ENCODE data around the gene NPRL2.

GRCh38 chr3:50351323-50351697, 735 bp upstream of the NPRL2 start:
- TF ChIP-seq CTCF (IDR thresholded peaks at IDR 0.05 in 2 of 3, conservative IDR thresholded peaks at IDR 0.05 in 1 of 3; ENCODE audit: insufficient read depth in 2 of 3, low read depth in 1 of 3, low read length in 3 of 3) (no peak), POLR2AphosphoS2 (IDR thresholded peaks at IDR 0.05; ENCODE audit: low read length) (no peak), BACH1 (tag; IDR thresholded peaks at IDR 0.05) (no peak), ZBTB2 (IDR thresholded peaks at IDR 0.05) (no peak), SRSF9 (IDR thresholded peaks at IDR 0.05; ENCODE audit: borderline replicate concordance, low read depth, low read length) (no peak), YY1 (IDR thresholded peaks at IDR 0.05; ENCODE audit: borderline replicate concordance in 1 of 3, control insufficient read depth in 1 of 3, extremely low read depth in 1 of 3, insufficient read depth in 3 of 3, insufficient read length in 1 of 3, insufficient replicate concordance in 2 of 3, low read depth in 1 of 3, low read length in 2 of 3) (no peak), RFX5 (IDR thresholded peaks at IDR 0.05; ENCODE audit: low read depth, low read length) (no peak), BRCA1 (IDR thresholded peaks at IDR 0.05) (no peak), BRCA1 (CRISPR knock-in tag; IDR thresholded peaks at IDR 0.05) (no peak), HNRNPL (IDR thresholded peaks at IDR 0.05; ENCODE audit: low read depth, low read length) (no peak), MAX (CRISPR knock-in tag; IDR thresholded peaks at IDR 0.05) (no peak)

All from K562 (cell line).